Measurements from ENCODE around the gene KRR1. TPM values are rescaled to one million over a fixed set of nuclear protein-coding genes. Genes with fewer than 3 reads are reported as not detected.

The KRR1 gene
- total and polyA plus RNA-seq, 12 donors: 18.0 to 87.5 (median 47.7) TPM

- TF ChIP-seq CTCF (IDR thresholded peaks at IDR 0.05) (no peak), POLR2A (IDR thresholded peaks at IDR 0.05) (no peak)
- H3K27me3 ChIP-seq: no peaks in the 10 kb centered on the region
- WGBS, 4 donors: 62 to 73% (median 63%) methylated on average over 1 of the region's 1 CpG
- H3K4me1 ChIP-seq (replicated peaks in 1 of 2): peaks cover 0 to 5% of the 10 kb centered on the region in 2 donors
- H3K36me3 ChIP-seq (replicated peaks in 1 of 2): no peaks in the 10 kb centered on the region
- peak overlapping the region in 1 of 4 donors; percentile 0 for H3K4me3 ChIP-seq
- no peaks in the 10 kb centered on the region for H3K9me3 ChIP-seq (replicated peaks in 1 of 3)
- intact Hi-C loops (cut with DNase I): no loop called here
- H3K27ac ChIP-seq: no peak overlapping the region
- no peak for DNase-seq
Measured at GRCh38 chr12:75457191-75457590, 54.2 kb downstream of the KRR1 start.

GRCh38 chr12:75455839-75456238 is 55.6 kb downstream of the KRR1 start:
- no peak for DNase-seq
- Histone ChIP-seq H3K27ac (no peak overlapping the region), H3K4me1 (replicated peaks in 1 of 2) (peaks cover 0 to 5% of the 10 kb centered on the region in 2 donors), H3K9me3 (replicated peaks in 1 of 3) (no peaks in the 10 kb centered on the region), H3K4me3 (no peak overlapping the region), H3K36me3 (replicated peaks in 1 of 2) (no peaks in the 10 kb centered on the region), H3K27me3 (no peaks in the 10 kb centered on the region)
- no peak for TF ChIP-seq POLR2A (IDR thresholded peaks at IDR 0.05)
- no peak for TF ChIP-seq CTCF (IDR thresholded peaks at IDR 0.05)
- intact Hi-C loops (cut with DNase I): no loop called here
- WGBS, 4 donors: 65 to 79% (median 78%) methylated on average over 5 of the region's 5 CpGs

GRCh38 chr12:75452675-75453330 is 58.6 kb downstream of the KRR1 start:
- H3K4me1 ChIP-seq (replicated peaks in 1 of 2): no peaks in the 10 kb centered on the region
- no peak overlapping the region for H3K27ac ChIP-seq
- H3K4me3 ChIP-seq: no peak overlapping the region
- WGBS, 4 donors: 90 to 98% (median 91%) methylated on average over 3 of the region's 3 CpGs
- no peak for DNase-seq
- no peaks in the 10 kb centered on the region for H3K27me3 ChIP-seq
- no peaks in the 10 kb centered on the region for H3K9me3 ChIP-seq (replicated peaks in 1 of 3)
- no peaks in the 10 kb centered on the region for H3K36me3 ChIP-seq (replicated peaks in 1 of 2)
- TF ChIP-seq POLR2A (IDR thresholded peaks at IDR 0.05) (no peak), CTCF (IDR thresholded peaks at IDR 0.05) (no peak)
- intact Hi-C loops (cut with DNase I): no loop called here

GRCh38 chr12:75447691-75448393 is 63.6 kb downstream of the KRR1 start:
- DNase-seq: no peak
- no peak for TF ChIP-seq CTCF (IDR thresholded peaks at IDR 0.05)
- no peak for TF ChIP-seq POLR2A (IDR thresholded peaks at IDR 0.05)
- no peak overlapping the region for H3K27ac ChIP-seq
- H3K36me3 ChIP-seq (replicated peaks in 1 of 2): no peaks in the 10 kb centered on the region
- H3K4me3 ChIP-seq: no peak overlapping the region
- intact Hi-C loops (cut with DNase I): no loop called here
- H3K9me3 ChIP-seq (replicated peaks in 1 of 3): no peaks in the 10 kb centered on the region
- peaks cover 4 to 6% of the 10 kb centered on the region in 2 donors for H3K4me1 ChIP-seq (replicated peaks in 1 of 2)
- WGBS, 4 donors: 55 to 70% (median 65%) methylated on average over 4 of the region's 4 CpGs
- H3K27me3 ChIP-seq: no peaks in the 10 kb centered on the region
